Measurements from ENCODE around the gene MCC.

Gene MCC

DNA sequence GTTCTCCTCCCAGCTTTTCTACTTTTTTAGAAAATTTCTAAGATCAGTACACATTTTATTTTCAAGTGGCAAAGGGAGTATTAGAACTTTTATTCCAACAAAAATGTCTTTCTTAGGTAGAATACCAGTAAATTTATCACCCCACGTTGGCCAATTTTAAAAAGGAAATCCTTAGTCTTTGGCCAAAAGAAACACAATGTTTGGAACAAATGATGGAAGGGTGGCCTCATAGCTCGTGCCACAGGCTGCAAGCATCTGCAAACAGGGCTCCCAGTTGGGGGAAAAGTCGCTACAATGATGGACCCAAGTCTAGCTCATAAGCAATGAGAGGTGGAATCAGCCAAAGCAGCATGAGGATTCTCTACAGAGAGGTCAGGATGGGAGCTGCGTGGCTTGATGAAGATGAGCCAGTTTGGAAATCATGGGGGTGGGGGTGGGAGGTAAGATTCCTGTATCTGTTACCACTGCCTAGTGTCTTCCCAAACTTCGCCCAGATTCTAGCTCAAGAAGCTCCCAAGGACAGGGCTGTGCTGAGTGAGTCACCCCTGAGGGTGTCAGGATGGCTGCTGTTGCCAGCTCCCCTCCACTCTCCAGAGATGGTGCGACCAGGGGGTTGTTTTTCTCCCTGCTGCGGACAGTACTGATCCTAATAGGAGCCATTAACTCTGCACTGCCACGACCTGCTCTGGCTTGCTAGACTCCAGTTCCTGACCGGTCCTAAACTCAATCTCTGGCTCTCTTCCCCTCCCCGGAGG is 436.0 kb downstream of the MCC start:
- Histone ChIP-seq H3K36me3 (ENCODE audit: low read length) (no peaks in the 10 kb centered on the region), H3K9me3 (ENCODE audit: insufficient read depth, low read length) (no peaks in the 10 kb centered on the region), H3K4me2 (ENCODE audit: low read depth, low read length, poor library complexity, severe bottlenecking) (no peak overlapping the region), H3K4me3 (ENCODE audit: insufficient read depth, low read length, poor library complexity, severe bottlenecking) (no peak overlapping the region), H4K20me1 (ENCODE audit: low read depth, low read length) (no peaks in the 10 kb centered on the region), H3F3A (ENCODE audit: insufficient read depth) (0 out of 2 replicates have a peak, but pooled peaks cover 5% of the 10 kb centered on the region), H3K9ac (ENCODE audit: low read length) (no peak overlapping the region), H3K9me2 (replicated peaks; ENCODE audit: insufficient read depth, low read length) (no peaks in the 10 kb centered on the region), H2AFZ (ENCODE audit: low read depth, low read length, severe bottlenecking) (no peak overlapping the region), H3K27ac (ENCODE audit: low read depth, low read length) (no peak overlapping the region), H3K27me3 (ENCODE audit: low read length) (no peaks in the 10 kb centered on the region), H3K79me2 (ENCODE audit: insufficient read depth, low read length) (no peaks in the 10 kb centered on the region)
- TF ChIP-seq CTCF (IDR thresholded peaks at IDR 0.05; ENCODE audit: insufficient read depth, low read length, poor library complexity, severe bottlenecking): no peak
- TF ChIP-seq EZH2phosphoT487 (conservative IDR thresholded peaks at IDR 0.05; ENCODE audit: low read length): no peak

DNA sequence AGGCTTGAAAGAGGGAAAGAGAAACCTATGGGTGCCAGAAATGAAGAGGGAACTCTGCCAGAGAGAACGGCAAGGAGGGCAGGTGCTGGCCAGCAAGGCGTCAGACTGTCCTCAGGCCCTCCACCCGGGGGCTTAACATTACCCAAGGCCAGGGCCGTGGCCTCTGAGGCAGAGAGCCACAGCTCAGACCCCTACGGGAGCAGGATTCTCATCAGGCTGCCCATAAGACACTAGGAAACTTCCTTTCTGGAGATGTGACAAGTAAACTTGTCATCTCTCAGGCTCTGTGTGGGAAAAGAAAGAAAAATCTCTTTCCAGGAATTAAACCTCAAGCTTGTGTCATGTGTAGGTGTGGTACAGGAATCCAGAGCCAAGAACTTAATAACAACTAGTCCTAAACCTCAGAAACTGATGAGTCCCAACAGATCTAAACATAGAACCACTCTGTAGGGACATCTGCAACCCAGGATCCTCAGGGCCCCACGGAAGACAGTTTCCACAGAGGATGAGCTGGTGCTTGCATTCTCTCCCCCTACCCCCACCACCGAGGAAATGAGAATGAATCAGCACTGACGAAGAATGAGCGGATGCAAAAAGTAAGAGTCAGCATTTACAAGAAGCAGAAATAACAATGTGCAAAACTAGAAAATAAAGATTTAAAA is 437.4 kb downstream of the MCC start:
- no peaks in the 10 kb centered on the region for H3K79me2 ChIP-seq (ENCODE audit: insufficient read depth, low read length)
- no peaks in the 10 kb centered on the region for H3K9me3 ChIP-seq (ENCODE audit: insufficient read depth, low read length)
- H3K27ac ChIP-seq (ENCODE audit: low read depth, low read length): no peak overlapping the region
- H3K9ac ChIP-seq (ENCODE audit: low read length): no peak overlapping the region
- H2AFZ ChIP-seq (ENCODE audit: low read depth, low read length, severe bottlenecking): no peak overlapping the region
- H3K4me2 ChIP-seq (ENCODE audit: low read depth, low read length, poor library complexity, severe bottlenecking): no peak overlapping the region
- no peaks in the 10 kb centered on the region for H3K27me3 ChIP-seq (ENCODE audit: low read length)
- H3K9me2 ChIP-seq (replicated peaks; ENCODE audit: insufficient read depth, low read length): no peaks in the 10 kb centered on the region
- TF ChIP-seq CTCF (IDR thresholded peaks at IDR 0.05; ENCODE audit: insufficient read depth, low read length, poor library complexity, severe bottlenecking) (no peak), EZH2phosphoT487 (conservative IDR thresholded peaks at IDR 0.05; ENCODE audit: low read length) (no peak)
- H4K20me1 ChIP-seq (ENCODE audit: low read depth, low read length): no peaks in the 10 kb centered on the region
- H3K36me3 ChIP-seq (ENCODE audit: low read length): no peaks in the 10 kb centered on the region
- no peak overlapping the region for H3K4me3 ChIP-seq (ENCODE audit: insufficient read depth, low read length, poor library complexity, severe bottlenecking)
- 0 out of 2 replicates have a peak, but pooled peaks cover 5% of the 10 kb centered on the region for H3F3A ChIP-seq (ENCODE audit: insufficient read depth)

- Histone ChIP-seq H4K20me1 (ENCODE audit: low read depth, low read length) (no peaks in the 10 kb centered on the region), H3K27me3 (ENCODE audit: low read length) (no peaks in the 10 kb centered on the region), H3F3A (ENCODE audit: insufficient read depth) (0 out of 2 replicates have a peak, but pooled peaks cover 5% of the 10 kb centered on the region), H3K9ac (ENCODE audit: low read length) (no peak overlapping the region), H2AFZ (ENCODE audit: low read depth, low read length, severe bottlenecking) (no peak overlapping the region), H3K9me2 (replicated peaks; ENCODE audit: insufficient read depth, low read length) (no peaks in the 10 kb centered on the region), H3K4me2 (ENCODE audit: low read depth, low read length, poor library complexity, severe bottlenecking) (no peak overlapping the region), H3K79me2 (ENCODE audit: insufficient read depth, low read length) (no peaks in the 10 kb centered on the region), H3K27ac (ENCODE audit: low read depth, low read length) (no peak overlapping the region), H3K36me3 (ENCODE audit: low read length) (no peaks in the 10 kb centered on the region), H3K9me3 (ENCODE audit: insufficient read depth, low read length) (no peaks in the 10 kb centered on the region), H3K4me3 (ENCODE audit: insufficient read depth, low read length, poor library complexity, severe bottlenecking) (no peak overlapping the region)
- no peak for TF ChIP-seq CTCF (IDR thresholded peaks at IDR 0.05; ENCODE audit: insufficient read depth, low read length, poor library complexity, severe bottlenecking)
- TF ChIP-seq EZH2phosphoT487 (conservative IDR thresholded peaks at IDR 0.05; ENCODE audit: low read length): no peak
Measured at GRCh38 chr5:113048931-113049330, 439.3 kb downstream of the MCC start.
